MCF 10A (cell line): ENCODE data around the gene ATP8B3. TPM values are rescaled to one million over a fixed set of nuclear protein-coding genes. Genes with fewer than 3 reads are reported as not detected.
"Not testable (repeated sequence)": the region's sequence is repeated elsewhere in the genome, so short reads cannot be mapped to it uniquely, and the experiment has no call there.

Experiments used
- BruUV-seq: library from RNA; stranded (reverse); fragments of 400-500 nt; replicated peaks from 2 replicates; lab custom pipeline; 2021; lab: Mats Ljungman, UMichigan
- CTCF ChIA-PET: fragments of 300-600 bp; sonication (Branson Sonifier 250); formaldehyde crosslinking; extraction: SDS; loops from one replicate; lab custom pipeline; 2021; ENCODE audit warnings: antibody characterized with exemption, inconsistent platforms; lab: Yijun Ruan, JAX
- POLR2A ChIA-PET: fragments of 300-600, 350-650 bp; sonication (Branson Sonifier 250); formaldehyde crosslinking; extraction: SDS; loops from one replicate; lab custom pipeline; 2020; ENCODE audit warnings: antibody characterized with exemption, inconsistent platforms; lab: Yijun Ruan, JAX
- DNase-seq: peaks from one replicate; pipeline ENCODE4 v3.0.0-alpha.2; 2018; ENCODE audit not compliant: unreplicated experiment
- H3K27ac Mint-ChIP-seq: one replicate; pipeline ENCODE4 v1.8.0; 2022; ENCODE audit warnings: mild to moderate bottlenecking, low read depth, mixed read lengths; ENCODE audit not compliant: unreplicated experiment
- H3K27me3 Mint-ChIP-seq: one replicate; pipeline ENCODE4 v1.8.0; 2022; ENCODE audit warnings: mixed read lengths; ENCODE audit not compliant: insufficient read depth, unreplicated experiment
- H3K36me3 Mint-ChIP-seq: one replicate; pipeline ENCODE4 v1.8.0; 2022; ENCODE audit warnings: mild to moderate bottlenecking, moderate library complexity, mixed read lengths; ENCODE audit not compliant: insufficient read depth, unreplicated experiment
- H3K4me1 Mint-ChIP-seq: one replicate; pipeline ENCODE4 v1.8.0; 2022; ENCODE audit warnings: mixed read lengths; ENCODE audit not compliant: insufficient read depth, unreplicated experiment
- H3K4me3 Mint-ChIP-seq: one replicate; pipeline ENCODE4 v1.8.0; 2022; ENCODE audit warnings: mild to moderate bottlenecking, moderate library complexity, mixed read lengths; ENCODE audit not compliant: unreplicated experiment
- H3K9me3 Mint-ChIP-seq: one replicate; pipeline ENCODE4 v1.8.0; 2022; ENCODE audit warnings: mixed read lengths; ENCODE audit not compliant: unreplicated experiment
- CTCF ChIP-seq: fragments of 200-600 bp; IDR thresholded peaks from one replicate; pipeline ENCODE4 v1.8.0; 2022; ENCODE audit warnings: antibody characterized with exemption, mild to moderate bottlenecking; ENCODE audit not compliant: unreplicated experiment
- intact Hi-C: fragments of 100-400 bp; cut with micrococcal nuclease; formaldehyde crosslinking; loops from 2 replicates; pipeline ENCODE4 v1.14.1; 2022
- total RNA-seq: library from RNA; stranded (reverse); gene quantifications from 2 replicates; pipeline ENCODE4 v1.2.3, GENCODE V29; 2022

The ATP8B3 gene
- total RNA-seq, 1 experiment from 2014 or later = 9.3 TPM

GRCh38 chr19:1763648-1764639, 48.1 kb downstream of the ATP8B3 start:
- POLR2A ChIA-PET = interaction anchor here (1.6 kb wide), 1 partner anchor 9 kb away, joined by 3 read pairs; no protein-coding TSS in a partner anchor
- Mint-ChIP-seq H3K27ac (no peak overlapping the region), H3K4me3 (no peak overlapping the region), H3K27me3 (peaks cover 60% of the 10 kb centered on the region), H3K36me3 (no peaks in the 10 kb centered on the region), H3K4me1 (peaks cover 4% of the 10 kb centered on the region), H3K9me3 (no peaks in the 10 kb centered on the region)
- intact Hi-C loops = no loop called here
- BruUV-seq = no TSS peak
- DNase-seq = no peak
- TF ChIP-seq CTCF = no peak
- CTCF ChIA-PET = interaction anchor here (0.6 to 3.8 kb wide), 3 partner anchors 13 to 91 kb away, joined by 3 to 45 read pairs (median 13); no protein-coding TSS in a partner anchor

GRCh38 chr19:1762243-1763117, 49.6 kb downstream of the ATP8B3 start:
- no peaks in the 10 kb centered on the region for H3K36me3 Mint-ChIP-seq
- no peaks in the 10 kb centered on the region for H3K9me3 Mint-ChIP-seq
- DNase-seq = no peak
- CTCF ChIA-PET = interaction anchor here (0.6 to 0.9 kb wide), 2 partner anchors 9 to 90 kb away, joined by 3 to 4 read pairs; no protein-coding TSS in a partner anchor
- BruUV-seq = no TSS peak
- peaks cover 75% of the 10 kb centered on the region for H3K27me3 Mint-ChIP-seq
- TF ChIP-seq CTCF = no peak
- POLR2A ChIA-PET = no interaction called here
- H3K4me3 Mint-ChIP-seq = no peak overlapping the region
- H3K4me1 Mint-ChIP-seq = peaks cover 4% of the 10 kb centered on the region
- intact Hi-C loops = no loop called here
- H3K27ac Mint-ChIP-seq = no peak overlapping the region

DNA sequence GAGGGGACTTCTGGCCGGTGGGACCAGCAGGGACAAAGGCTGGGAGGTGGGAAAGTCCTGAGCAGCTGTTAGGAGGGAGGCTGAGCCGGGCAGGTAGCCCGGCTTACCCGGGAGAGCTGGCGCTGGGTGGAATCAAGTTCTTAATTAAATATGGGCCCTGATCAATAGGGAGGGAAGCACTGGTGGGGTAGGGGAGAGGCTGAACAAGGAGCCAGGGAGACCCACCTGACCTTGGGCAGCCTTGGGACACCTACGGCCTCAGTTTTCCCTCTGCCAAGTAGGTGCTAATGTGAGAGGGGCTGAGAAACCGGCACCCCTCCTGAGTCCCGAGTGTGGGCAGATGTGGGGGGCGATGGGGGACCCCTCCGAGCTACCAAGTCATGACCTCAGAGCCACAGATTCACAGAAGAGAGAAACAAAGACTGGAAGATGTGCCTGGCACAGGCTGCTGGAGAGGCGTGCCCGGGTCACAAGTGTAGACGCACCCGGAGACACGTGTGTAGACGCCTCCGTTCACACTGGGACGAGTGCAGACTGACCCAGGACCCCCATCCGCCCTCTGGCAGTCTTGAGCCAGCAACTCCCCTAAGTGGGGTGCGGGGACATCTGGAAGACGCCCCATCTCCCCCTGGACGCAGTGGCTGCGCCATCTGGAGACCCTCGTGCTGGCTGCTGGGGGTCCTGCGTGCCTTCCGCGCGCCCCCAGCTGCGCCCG, 50.4 kb downstream of the ATP8B3 start:
- Mint-ChIP-seq H3K27me3 (peaks cover 83% of the 10 kb centered on the region), H3K36me3 (no peaks in the 10 kb centered on the region), H3K27ac (no peak overlapping the region), H3K4me3 (no peak overlapping the region), H3K4me1 (peaks cover 4% of the 10 kb centered on the region), H3K9me3 (no peaks in the 10 kb centered on the region)
- no peak for DNase-seq
- ChIA-PET CTCF (interaction anchor here (0.5 to 0.9 kb wide), 3 partner anchors 9 to 90 kb away, joined by 3 to 4 read pairs (median 3); no protein-coding TSS in a partner anchor), POLR2A (no interaction called here)
- no peak for TF ChIP-seq CTCF
- BruUV-seq = no TSS peak
- intact Hi-C loops = no loop called here

- H3K4me3 Mint-ChIP-seq, POLR2A ChIA-PET, H3K9me3 Mint-ChIP-seq, intact Hi-C loops, BruUV-seq, DNase-seq, H3K4me1 Mint-ChIP-seq, H3K27ac Mint-ChIP-seq, H3K36me3 Mint-ChIP-seq: not testable (repeated sequence)
- H3K27me3 Mint-ChIP-seq = peaks cover 90% of the 10 kb centered on the region
- CTCF ChIA-PET = interaction anchor here (0.5 to 1.0 kb wide), 2 partner anchors 10 to 89 kb away, joined by 3 read pairs; no protein-coding TSS in a partner anchor
Measured at GRCh38 chr19:1760786-1761527, 51.1 kb downstream of the ATP8B3 start.
